ENCODE results near the gene PTPN7.
"Not testable (repeated sequence)": the region's sequence is repeated elsewhere in the genome, so short reads cannot be mapped to it uniquely, and the experiment has no call there.

The PTPN7 gene

GRCh38 chr1:202148391-202148790, 12.0 kb downstream of the PTPN7 start:
- Histone ChIP-seq H3K23ac (ENCODE audit: low read length) (no peak overlapping the region), H3K27ac (ENCODE audit: low read depth, low read length) (no peak overlapping the region), H3K36me3 (ENCODE audit: control insufficient read depth, insufficient read depth, low read length) (no peaks in the 10 kb centered on the region), H3K4me3 (ENCODE audit: low read length) (no peak overlapping the region), H2BK5ac (ENCODE audit: low read length) (no peak overlapping the region), H2AK5ac (ENCODE audit: low read length) (no peak overlapping the region), H4K8ac (ENCODE audit: low read depth, low read length) (no peak overlapping the region), H3K4ac (ENCODE audit: low read depth, low read length) (no peak overlapping the region), H4K5ac (ENCODE audit: low read length) (no peak overlapping the region), H3K9ac (ENCODE audit: low read length) (no peak overlapping the region), H2BK15ac (replicated peaks; ENCODE audit: low read depth) (no peak overlapping the region), H3K56ac (ENCODE audit: low read length) (no peak overlapping the region), H3K79me2 (ENCODE audit: control insufficient read depth, insufficient read depth, low read length) (peaks cover 3% of the 10 kb centered on the region), H3K18ac (ENCODE audit: low read length) (no peak overlapping the region), H3K79me1 (ENCODE audit: low read length) (peaks cover 3% of the 10 kb centered on the region), H3K4me1 (ENCODE audit: control insufficient read depth, low read depth, low read length) (no peaks in the 10 kb centered on the region), H3K4me2 (ENCODE audit: low read length) (no peak overlapping the region), H3K27me3 (ENCODE audit: insufficient read depth, low read length, poor library complexity) (no peaks in the 10 kb centered on the region), H2BK120ac (ENCODE audit: low read depth, low read length) (no peak overlapping the region)
- no peak for DNase-seq
- WGBS (ENCODE audit: extremely low coverage, insufficient coverage, low lambda C conversion rate): no CpG with 5 or more reads among the region's 4 CpGs

DNA sequence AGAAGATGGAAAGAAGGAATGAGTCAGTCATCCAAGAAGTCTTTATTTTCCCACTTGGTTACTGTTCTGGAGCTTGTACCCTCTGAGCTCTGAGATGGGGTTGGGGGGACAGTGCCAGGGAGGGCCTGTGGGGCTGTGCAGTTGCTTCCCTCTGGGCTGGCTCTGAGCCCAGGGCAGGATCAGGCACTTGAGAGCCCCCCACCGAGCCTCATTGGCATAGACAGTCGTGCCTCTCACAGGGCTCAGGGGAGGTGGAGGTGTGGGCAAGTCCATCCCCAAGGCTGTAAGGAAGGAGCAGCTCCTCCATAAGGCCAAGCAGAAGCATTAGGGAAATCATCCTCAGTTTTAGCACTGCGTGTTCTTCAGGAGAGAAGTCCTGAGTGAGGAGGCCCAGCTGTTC, 13.4 kb downstream of the PTPN7 start:
- WGBS (ENCODE audit: extremely low coverage, insufficient coverage, low lambda C conversion rate): no CpG with 5 or more reads among the region's 3 CpGs
- H3K4me1 ChIP-seq (ENCODE audit: control insufficient read depth, low read depth, low read length): peaks cover 2% of the 10 kb centered on the region
- H3K23ac ChIP-seq (ENCODE audit: low read length): no peak overlapping the region
- H4K8ac ChIP-seq (ENCODE audit: low read depth, low read length): no peak overlapping the region
- peaks cover 17% of the 10 kb centered on the region for H3K79me2 ChIP-seq (ENCODE audit: control insufficient read depth, insufficient read depth, low read length)
- no peaks in the 10 kb centered on the region for H3K27me3 ChIP-seq (ENCODE audit: insufficient read depth, low read length, poor library complexity)
- no peak overlapping the region for H2AK5ac ChIP-seq (ENCODE audit: low read length)
- no peak overlapping the region for H3K9ac ChIP-seq (ENCODE audit: low read length)
- no peak overlapping the region for H2BK120ac ChIP-seq (ENCODE audit: low read depth, low read length)
- no peak overlapping the region for H3K4me2 ChIP-seq (ENCODE audit: low read length)
- no peak overlapping the region for H3K18ac ChIP-seq (ENCODE audit: low read length)
- H3K27ac ChIP-seq (ENCODE audit: low read depth, low read length): no peak overlapping the region
- no peak overlapping the region for H2BK5ac ChIP-seq (ENCODE audit: low read length)
- no peak overlapping the region for H3K56ac ChIP-seq (ENCODE audit: low read length)
- no peak overlapping the region for H2BK15ac ChIP-seq (replicated peaks; ENCODE audit: low read depth)
- no peak overlapping the region for H3K4me3 ChIP-seq (ENCODE audit: low read length)
- H3K4ac ChIP-seq (ENCODE audit: low read depth, low read length): no peak overlapping the region
- no peaks in the 10 kb centered on the region for H3K36me3 ChIP-seq (ENCODE audit: control insufficient read depth, insufficient read depth, low read length)
- H3K79me1 ChIP-seq (ENCODE audit: low read length): peaks cover 11% of the 10 kb centered on the region
- H4K5ac ChIP-seq (ENCODE audit: low read length): no peak overlapping the region
- DNase-seq: no peak

DNA sequence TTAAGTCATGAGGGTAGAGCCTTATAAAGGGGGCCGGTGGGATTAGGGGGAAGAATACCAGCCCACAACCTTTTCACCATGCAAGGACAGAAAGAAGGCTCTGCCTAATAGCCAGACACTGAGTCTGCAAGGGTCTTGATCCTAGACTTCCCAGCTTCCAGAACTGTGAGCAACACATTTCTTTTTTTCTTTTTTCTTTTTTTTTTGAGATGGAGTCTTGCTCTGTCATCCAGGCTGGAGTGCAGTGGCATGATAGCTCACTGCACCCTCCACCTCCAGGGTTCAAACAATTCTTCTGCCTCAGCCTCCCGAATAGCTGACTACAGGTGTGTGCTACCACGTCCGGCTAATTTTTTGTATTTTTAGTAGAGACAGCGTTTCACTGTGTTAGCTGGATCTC, 14.1 kb downstream of the PTPN7 start:
- no peak for DNase-seq
- H3K4ac ChIP-seq (ENCODE audit: low read depth, low read length): no peak overlapping the region
- H3K4me3 ChIP-seq (ENCODE audit: low read length): no peak overlapping the region
- H3K23ac ChIP-seq (ENCODE audit: low read length): no peak overlapping the region
- no peak overlapping the region for H3K9ac ChIP-seq (ENCODE audit: low read length)
- no peak overlapping the region for H3K18ac ChIP-seq (ENCODE audit: low read length)
- no peak overlapping the region for H4K8ac ChIP-seq (ENCODE audit: low read depth, low read length)
- no CpG with 5 or more reads among the region's 5 CpGs for WGBS (ENCODE audit: extremely low coverage, insufficient coverage, low lambda C conversion rate)
- H3K79me2 ChIP-seq (ENCODE audit: control insufficient read depth, insufficient read depth, low read length): peaks cover 18% of the 10 kb centered on the region
- no peaks in the 10 kb centered on the region for H3K36me3 ChIP-seq (ENCODE audit: control insufficient read depth, insufficient read depth, low read length)
- peaks cover 11% of the 10 kb centered on the region for H3K79me1 ChIP-seq (ENCODE audit: low read length)
- no peak overlapping the region for H2BK120ac ChIP-seq (ENCODE audit: low read depth, low read length)
- no peak overlapping the region for H2BK5ac ChIP-seq (ENCODE audit: low read length)
- H3K4me1 ChIP-seq (ENCODE audit: control insufficient read depth, low read depth, low read length): peaks cover 2% of the 10 kb centered on the region
- no peak overlapping the region for H4K5ac ChIP-seq (ENCODE audit: low read length)
- H2BK15ac ChIP-seq (replicated peaks; ENCODE audit: low read depth): no peak overlapping the region
- no peak overlapping the region for H3K4me2 ChIP-seq (ENCODE audit: low read length)
- no peak overlapping the region for H2AK5ac ChIP-seq (ENCODE audit: low read length)
- no peak overlapping the region for H3K56ac ChIP-seq (ENCODE audit: low read length)
- no peaks in the 10 kb centered on the region for H3K27me3 ChIP-seq (ENCODE audit: insufficient read depth, low read length, poor library complexity)
- H3K27ac ChIP-seq (ENCODE audit: low read depth, low read length): no peak overlapping the region

DNA sequence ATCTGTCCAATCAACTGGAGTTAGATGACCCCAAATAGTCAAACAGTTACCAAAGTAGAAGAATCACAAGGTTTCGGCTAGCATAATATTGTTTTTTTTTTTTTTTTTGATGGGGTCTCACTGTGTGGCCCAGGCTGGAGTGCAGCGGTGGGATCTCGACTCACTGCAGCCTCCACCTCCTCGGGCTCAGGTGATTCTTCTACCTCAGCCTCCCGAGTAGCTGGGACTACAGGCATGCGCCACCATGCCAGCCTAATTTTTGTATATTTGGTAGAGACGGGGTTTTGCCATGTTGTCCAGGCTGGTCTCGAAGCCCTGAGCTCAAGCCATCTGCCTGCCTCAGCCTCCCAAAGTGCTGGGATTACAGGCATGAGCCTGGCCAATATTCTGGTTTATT, 14.7 kb downstream of the PTPN7 start:
- H3K4me3 ChIP-seq (ENCODE audit: low read length); H2BK15ac ChIP-seq (replicated peaks; ENCODE audit: low read depth): not testable (repeated sequence)

DNA sequence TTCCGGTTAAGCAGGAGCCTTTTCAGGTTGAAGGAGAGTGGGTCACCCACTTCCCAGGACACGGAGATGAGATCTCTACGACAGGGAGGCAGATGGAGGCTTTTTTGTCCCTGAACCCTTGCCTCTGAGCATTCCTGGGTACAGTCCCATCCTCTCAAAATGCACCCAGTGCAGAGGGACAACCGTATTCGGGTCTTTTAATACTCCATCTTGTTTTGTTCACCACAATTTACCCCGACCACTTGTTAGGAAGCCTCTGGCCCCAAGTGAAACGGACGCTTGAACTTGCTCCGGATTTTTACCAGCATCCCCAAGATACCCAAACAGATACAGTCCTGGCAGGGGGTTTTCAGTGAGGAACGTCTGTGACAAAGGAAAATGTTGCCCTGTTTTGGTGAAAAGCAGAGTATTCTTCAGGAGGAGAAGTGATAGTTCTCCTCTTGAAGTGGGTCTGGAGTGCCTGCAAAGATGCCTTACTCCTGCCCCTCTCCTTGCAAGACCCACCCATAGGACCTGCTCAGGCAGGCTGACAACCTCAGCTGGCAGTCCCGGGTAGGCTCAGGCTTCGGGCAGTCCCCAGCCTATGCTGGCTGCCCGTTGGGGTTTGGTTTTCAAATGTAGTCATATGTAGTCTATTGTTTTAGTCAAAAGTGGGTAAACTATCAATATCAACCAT, 15.2 kb downstream of the PTPN7 start:
- Histone ChIP-seq H3K18ac (ENCODE audit: low read length) (peak overlapping the region; percentile 88), H2BK120ac (ENCODE audit: low read depth, low read length) (no peak overlapping the region), H3K4me2 (ENCODE audit: low read length) (peak overlapping the region; percentile 41), H2AK5ac (ENCODE audit: low read length) (no peak overlapping the region), H3K79me2 (ENCODE audit: control insufficient read depth, insufficient read depth, low read length) (peaks cover 26% of the 10 kb centered on the region), H3K4me3 (ENCODE audit: low read length) (peak overlapping the region; percentile 2), H3K79me1 (ENCODE audit: low read length) (peaks cover 18% of the 10 kb centered on the region), H3K23ac (ENCODE audit: low read length) (no peak overlapping the region), H2BK15ac (replicated peaks; ENCODE audit: low read depth) (no peak overlapping the region), H3K4me1 (ENCODE audit: control insufficient read depth, low read depth, low read length) (peaks cover 2% of the 10 kb centered on the region), H2BK5ac (ENCODE audit: low read length) (no peak overlapping the region), H4K8ac (ENCODE audit: low read depth, low read length) (no peak overlapping the region), H3K27ac (ENCODE audit: low read depth, low read length) (no peak overlapping the region), H3K27me3 (ENCODE audit: insufficient read depth, low read length, poor library complexity) (no peaks in the 10 kb centered on the region), H4K5ac (ENCODE audit: low read length) (no peak overlapping the region), H3K36me3 (ENCODE audit: control insufficient read depth, insufficient read depth, low read length) (no peaks in the 10 kb centered on the region), H3K4ac (ENCODE audit: low read depth, low read length) (peak overlapping the region; percentile 73), H3K56ac (ENCODE audit: low read length) (peak overlapping the region; percentile 88), H3K9ac (ENCODE audit: low read length) (peak overlapping the region; percentile 90)
- DNase-seq: no peak
- no CpG with 5 or more reads among the region's 13 CpGs for WGBS (ENCODE audit: extremely low coverage, insufficient coverage, low lambda C conversion rate)

More for the DNA sequence above, 14.7 kb downstream of the PTPN7 start:
- not testable (repeated sequence) for H3K23ac ChIP-seq (ENCODE audit: low read length); H2AK5ac ChIP-seq (ENCODE audit: low read length); H3K27ac ChIP-seq (ENCODE audit: low read depth, low read length); H3K4me1 ChIP-seq (ENCODE audit: control insufficient read depth, low read depth, low read length); H3K27me3 ChIP-seq (ENCODE audit: insufficient read depth, low read length, poor library complexity); H2BK5ac ChIP-seq (ENCODE audit: low read length); H3K4me2 ChIP-seq (ENCODE audit: low read length); H4K8ac ChIP-seq (ENCODE audit: low read depth, low read length); H2BK120ac ChIP-seq (ENCODE audit: low read depth, low read length); H4K5ac ChIP-seq (ENCODE audit: low read length); H3K18ac ChIP-seq (ENCODE audit: low read length); H3K9ac ChIP-seq (ENCODE audit: low read length); H3K56ac ChIP-seq (ENCODE audit: low read length); DNase-seq; H3K4ac ChIP-seq (ENCODE audit: low read depth, low read length); H3K36me3 ChIP-seq (ENCODE audit: control insufficient read depth, insufficient read depth, low read length)
- peaks cover 21% of the 10 kb centered on the region for H3K79me2 ChIP-seq (ENCODE audit: control insufficient read depth, insufficient read depth, low read length)
- H3K79me1 ChIP-seq (ENCODE audit: low read length): peaks cover 14% of the 10 kb centered on the region
- no CpG with 5 or more reads among the region's 8 CpGs for WGBS (ENCODE audit: extremely low coverage, insufficient coverage, low lambda C conversion rate)
